Lung (tissue), 16 donors: ENCODE measurements around the gene C17orf100. TPM values are rescaled to one million over a fixed set of nuclear protein-coding genes. Genes with fewer than 3 reads are reported as not detected.

Experiments used
- ATAC-seq: fragments of 200-7000 bp; cut with Tn5 transposase; one replicate; pipeline ENCODE4 v1.9.1; 2020; ENCODE audit warnings: moderate number of reproducible peaks; ENCODE audit not compliant: insufficient read depth, low FRiP score
- DNase-seq, 3 donors: peaks; one replicate each; pipeline ENCODE4 v3.0.0-alpha.2; 2013 to 2017
- H3K27ac ChIP-seq, 2 donors: one replicate each; pipeline ENCODE4 v1.5.1; 2013; ENCODE audit warnings: mild to moderate bottlenecking in 2 of 2, moderate library complexity in 2 of 2, control low read depth in 1 of 2, inconsistent platforms in 1 of 2, low read depth in 1 of 2, low read length in 1 of 2
- H3K27me3 ChIP-seq, 3 donors: one replicate each; pipeline ENCODE4 v1.5.1; 2013; ENCODE audit warnings: low read length in 2 of 3; ENCODE audit not compliant: control insufficient read depth in 3 of 3, insufficient read depth in 3 of 3
- H3K36me3 ChIP-seq, 4 donors: one replicate each; pipeline ENCODE4 v1.5.1; 2013; ENCODE audit warnings: low read length in 4 of 4, mild to moderate bottlenecking in 1 of 4, moderate library complexity in 1 of 4; ENCODE audit not compliant: control insufficient read depth in 4 of 4, insufficient read depth in 4 of 4
- H3K4me1 ChIP-seq, 5 donors: one replicate each; pipeline ENCODE4 v1.5.1; 2013; ENCODE audit warnings: low read length in 5 of 5, mild to moderate bottlenecking in 2 of 5, moderate library complexity in 1 of 5; ENCODE audit not compliant: control insufficient read depth in 5 of 5, insufficient read depth in 5 of 5
- H3K4me3 ChIP-seq: one replicate; pipeline ENCODE4 v1.5.1; 2013; ENCODE audit warnings: mild to moderate bottlenecking, control low read depth, moderate library complexity
- H3K9ac ChIP-seq, 2 donors: one replicate each; pipeline ENCODE4 v1.5.1; 2013; ENCODE audit warnings: low read length in 2 of 2, control low read depth in 1 of 2; ENCODE audit not compliant: insufficient read depth in 1 of 2
- H3K9me3 ChIP-seq, 4 donors: one replicate each; pipeline ENCODE4 v1.5.1; 2013; ENCODE audit warnings: low read length in 3 of 4, mild to moderate bottlenecking in 1 of 4, moderate library complexity in 1 of 4; ENCODE audit not compliant: control insufficient read depth in 4 of 4, insufficient read depth in 3 of 4
- CTCF ChIP-seq: IDR thresholded peaks from 2 replicates; pipeline ENCODE4 v1.5.1; 2012; ENCODE audit warnings: mild to moderate bottlenecking; ENCODE audit errors: control extremely low read depth, extremely low read depth
- whole genome bisulfite sequencing, 2 donors: extraction: QIAGEN DNeasy Blood & Tissue Kit; methylation state at CpG; one replicate each; pipeline ENCODE4 v1.1.7; 2013; 5-methylcytosine and 5-hydroxymethylcytosine counted together
- long read RNA-seq, 5 donors: transcript quantifications; one replicate each; lab custom pipeline, GENCODE V29; 2026
- polyA plus RNA-seq, 2 donors: library from polyadenylated mRNA; stranded (reverse); fragments of 200-250 nt; gene quantifications; one replicate each; pipeline ENCODE4 v1.2.1, GENCODE V29; 2013
- total RNA-seq, 2 donors: library from RNA; depleted of rRNA in 1 of 2; stranded (reverse); fragments of >200 nt in 1 of 2; gene quantifications; one replicate each; pipeline ENCODE4 v1.2.1, GENCODE V29; 2014 to 2021
- donor health status: control.
- donor health status: control.
- donor health status: Bipolar disorder and iron deficiency.
- donor health status: healthy.
- donor health status: DM: yes; HTN: yes; CAD: no.

Gene C17orf100
- total RNA-seq (1 to 10 TPM; 1.5 to 2.4 TPM), polyA plus RNA-seq (1 to 10 TPM; 1.6 to 3.6 TPM)
- long read RNA-seq, donor 1, transcript C17orf100-201 (1 exons, 1,756 nt), result major isoform, 13 of 13 reads
- long read RNA-seq, donor 1, partial matches to known transcripts, result 0 of 13 reads
- long read RNA-seq, donor 1, other reads (novel, unspliced or antisense), result 0 of 13 reads
- long read RNA-seq, donor 2, partial matches to known transcripts, result 0 of 4 reads
- long read RNA-seq, donor 2, other reads (novel, unspliced or antisense), result 0 of 4 reads
- long read RNA-seq, donor 3, transcript C17orf100-201 (1 exons, 1,756 nt), result major isoform, 10 of 10 reads
- long read RNA-seq, donor 3, partial matches to known transcripts, result 0 of 10 reads
- long read RNA-seq, donor 3, other reads (novel, unspliced or antisense), result 0 of 10 reads
- long read RNA-seq, donor 4, transcript C17orf100-201 (1 exons, 1,756 nt), result major isoform, 8 of 8 reads
- long read RNA-seq, donor 4, partial matches to known transcripts, result 0 of 8 reads
- long read RNA-seq, donor 4, other reads (novel, unspliced or antisense), result 0 of 8 reads
- long read RNA-seq, donor 5, transcript C17orf100-201 (1 exons, 1,756 nt), result major isoform, 7 of 7 reads
- long read RNA-seq, donor 5, partial matches to known transcripts, result 0 of 7 reads
- long read RNA-seq, donor 5, other reads (novel, unspliced or antisense), result 0 of 7 reads

GRCh38 chr17:6651354-6651918, at the start of gene C17orf100, which contains the start of gene MED31:
C17orf100 (plus strand) TSS chr17:6651762; CDS start chr17:6651914, 152 bp downstream.
MED31 (minus strand) TSS chr17:6651605; CDS start chr17:6651528, 77 bp downstream.
- H3K27me3 ChIP-seq, result peaks cover 0 to 26% (median 24%) of the 10 kb centered on the region in 3 donors
- H3K4me3 ChIP-seq, result peak within 1 kb of the TSS; percentile 89
- H3K9me3 ChIP-seq, result peaks cover 0 to 4% (median 0%) of the 10 kb centered on the region in 4 donors
- peak within 1 kb of the TSS; percentile 83 to 98 for H3K27ac ChIP-seq
- WGBS, 2 donors, result 0 to 2% methylated on average over 35 of the region's 35 CpGs
- peaks cover 10 to 40% (median 14%) of the 10 kb centered on the region in 5 donors for H3K4me1 ChIP-seq
- DNase-seq (peak; percentile 94 to 95 (median 94)), ATAC-seq (peak; percentile 98)
- TF ChIP-seq CTCF, result no peak
- H3K9ac ChIP-seq, result peak within 1 kb of the TSS; percentile 71 to 77
- H3K36me3 ChIP-seq, result peaks cover 5 to 24% (median 9%) of the 10 kb centered on the region in 4 donors

GRCh38 chr17:6602141-6602540, 49.4 kb upstream of the C17orf100 start:
- no peak for TF ChIP-seq CTCF
- Histone ChIP-seq H3K36me3 (peaks cover 6 to 59% (median 30%) of the 10 kb centered on the region in 4 donors), H3K27me3 (no peaks in the 10 kb centered on the region), H3K9me3 (no peaks in the 10 kb centered on the region), H3K27ac (no peak overlapping the region), H3K4me1 (peaks cover 0 to 32% (median 5%) of the 10 kb centered on the region in 5 donors), H3K4me3 (no peak overlapping the region), H3K9ac (no peak overlapping the region)
- no peak for ATAC-seq
- WGBS, 2 donors, result 93% methylated on average over 2 of the region's 2 CpGs
- DNase-seq, result no peak

GRCh38 chr17:6603744-6604325, 47.7 kb upstream of the C17orf100 start:
- DNase-seq, result peak; percentile 80 to 94 (median 90)

More at GRCh38 chr17:6603744-6604325, 47.7 kb upstream of the C17orf100 start:
- Histone ChIP-seq H3K36me3 (peaks cover 10 to 66% (median 34%) of the 10 kb centered on the region in 4 donors), H3K9me3 (no peaks in the 10 kb centered on the region), H3K4me3 (no peak overlapping the region), H3K9ac (no peak overlapping the region), H3K27me3 (no peaks in the 10 kb centered on the region), H3K27ac (no peak overlapping the region), H3K4me1 (peaks cover 0 to 24% (median 4%) of the 10 kb centered on the region in 5 donors)
- 62 to 83% methylated on average over 3 of the region's 3 CpGs for WGBS, 2 donors
- no peak for TF ChIP-seq CTCF
- ATAC-seq, result no peak
